Neutrophil (primary cell): ENCODE results near the gene ENPP7.
A peak's percentile ranks its signal among the peaks of the same experiment; 100 is the strongest.

ENCODE experiments used
- H3K27ac ChIP-seq: fragments of 200-600 bp; sonication (generic); 2 replicates; pipeline ENCODE4 v1.5.1; 2016; ENCODE audit warnings: mild to moderate bottlenecking, moderate library complexity
- H3K27me3 ChIP-seq: fragments of 200-600 bp; sonication (generic); 2 replicates; pipeline ENCODE4 v1.6.0; 2016; ENCODE audit warnings: mild to moderate bottlenecking
- H3K36me3 ChIP-seq: fragments of 200-600 bp; sonication (generic); 2 replicates; pipeline ENCODE4 v1.5.1; 2017
- H3K4me1 ChIP-seq, 2 experiments: fragments of 200-600 bp in 1 of 2; sonication (generic) in 1 of 2; 1 replicate in 1 of 2; 2 replicates in 1 of 2; pipeline versions ENCODE4 v1.5.1 to v1.6.1; 2013 to 2016; ENCODE audit warnings: low read depth in 1 of 2, low read length in 1 of 2, mild to moderate bottlenecking in 1 of 2, moderate library complexity in 1 of 2; ENCODE audit not compliant: control insufficient read depth in 1 of 2, insufficient read depth in 1 of 2
- H3K4me3 ChIP-seq, 2 experiments: fragments of 200-600 bp in 1 of 2; sonication (generic) in 1 of 2; 1 replicate in 1 of 2; 2 replicates in 1 of 2; pipeline ENCODE4 v1.5.1; 2013 to 2016; ENCODE audit warnings: low read depth in 1 of 2, low read length in 1 of 2, mild to moderate bottlenecking in 1 of 2, moderate library complexity in 1 of 2
- H3K9me3 ChIP-seq: fragments of 200-600 bp; sonication (generic); 2 replicates; pipeline ENCODE4 v1.5.1; 2016
- CTCF ChIP-seq: fragments of 200-600 bp; sonication (generic); IDR thresholded peaks from 2 replicates; pipeline ENCODE4 v1.5.1; 2016; ENCODE audit warnings: antibody characterized with exemption

The ENPP7 gene

GRCh38 chr17:79721993-79722671, 8.6 kb upstream of the ENPP7 start:
- Histone ChIP-seq H3K36me3 (no peaks in the 10 kb centered on the region), H3K27ac (no peak overlapping the region), H3K27me3 (no peaks in the 10 kb centered on the region), H3K4me3 (no peak overlapping the region), H3K9me3 (no peaks in the 10 kb centered on the region), H3K4me1 (no peaks in the 10 kb centered on the region)
- no peak for TF ChIP-seq CTCF

DNA sequence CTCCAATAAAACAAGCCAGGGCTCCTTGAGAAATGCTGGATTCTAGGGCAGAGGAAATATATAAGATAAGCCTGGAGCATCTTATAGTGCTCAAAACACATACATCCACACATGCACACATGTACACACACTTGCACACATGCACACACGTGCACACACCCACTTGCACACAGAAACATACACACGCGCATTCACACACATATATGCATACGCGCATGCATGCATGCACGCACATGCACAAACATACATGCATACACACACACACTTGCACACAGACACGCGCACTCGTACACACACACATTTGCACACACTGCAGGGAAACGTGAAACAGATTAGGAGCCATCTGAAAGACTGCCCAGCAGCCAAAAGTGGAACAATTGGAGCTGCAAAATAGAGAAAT, 8.0 kb upstream of the ENPP7 start:
- Histone ChIP-seq H3K4me3 (no peak overlapping the region), H3K27me3 (no peaks in the 10 kb centered on the region), H3K27ac (no peak overlapping the region), H3K36me3 (no peaks in the 10 kb centered on the region), H3K9me3 (no peaks in the 10 kb centered on the region), H3K4me1 (no peaks in the 10 kb centered on the region)
- TF ChIP-seq CTCF, result no peak

DNA sequence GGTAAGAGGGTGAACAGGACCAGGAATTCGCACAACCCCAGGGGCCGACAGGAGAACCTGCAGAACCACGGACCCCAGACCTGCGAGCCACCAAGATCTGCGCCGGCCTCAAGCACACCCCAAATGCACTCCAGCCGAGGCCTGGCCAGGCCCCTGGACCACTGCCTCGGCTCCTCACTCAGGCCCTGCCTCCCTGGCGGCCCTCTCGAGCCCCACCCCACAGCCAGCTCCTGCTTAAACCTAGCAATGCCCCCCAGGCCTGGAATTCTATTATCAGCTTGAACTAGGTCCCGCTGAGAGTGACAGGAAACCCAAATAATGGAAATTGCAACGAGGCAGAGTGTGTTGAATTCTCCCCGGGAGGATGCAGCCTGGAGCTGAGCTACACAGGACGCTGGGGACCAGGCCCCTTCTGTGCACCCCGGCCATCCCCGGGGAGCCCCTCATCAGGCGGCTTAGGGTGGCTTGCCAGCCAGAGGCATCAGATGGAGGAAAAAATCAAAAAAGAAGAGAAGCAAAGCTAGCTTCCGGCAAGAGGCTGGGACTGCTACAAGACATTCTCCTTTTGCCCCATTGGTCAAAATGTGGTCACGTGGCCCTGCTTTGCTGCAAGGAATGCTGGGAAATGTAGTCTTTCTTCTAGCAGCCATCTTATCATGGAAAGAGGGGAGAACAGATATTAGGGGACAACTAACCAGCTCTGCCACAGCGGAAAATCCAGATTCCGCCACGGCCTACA, 2.4 kb upstream of the ENPP7 start:
- peak overlapping the region; percentile 40 to 53 for H3K4me3 ChIP-seq
- H3K9me3 ChIP-seq, result no peaks in the 10 kb centered on the region
- peaks cover 2 to 13% of the 10 kb centered on the region in 2 experiments for H3K4me1 ChIP-seq
- no peak overlapping the region for H3K27ac ChIP-seq
- H3K36me3 ChIP-seq, result no peaks in the 10 kb centered on the region
- TF ChIP-seq CTCF, result no peak
- no peaks in the 10 kb centered on the region for H3K27me3 ChIP-seq

DNA sequence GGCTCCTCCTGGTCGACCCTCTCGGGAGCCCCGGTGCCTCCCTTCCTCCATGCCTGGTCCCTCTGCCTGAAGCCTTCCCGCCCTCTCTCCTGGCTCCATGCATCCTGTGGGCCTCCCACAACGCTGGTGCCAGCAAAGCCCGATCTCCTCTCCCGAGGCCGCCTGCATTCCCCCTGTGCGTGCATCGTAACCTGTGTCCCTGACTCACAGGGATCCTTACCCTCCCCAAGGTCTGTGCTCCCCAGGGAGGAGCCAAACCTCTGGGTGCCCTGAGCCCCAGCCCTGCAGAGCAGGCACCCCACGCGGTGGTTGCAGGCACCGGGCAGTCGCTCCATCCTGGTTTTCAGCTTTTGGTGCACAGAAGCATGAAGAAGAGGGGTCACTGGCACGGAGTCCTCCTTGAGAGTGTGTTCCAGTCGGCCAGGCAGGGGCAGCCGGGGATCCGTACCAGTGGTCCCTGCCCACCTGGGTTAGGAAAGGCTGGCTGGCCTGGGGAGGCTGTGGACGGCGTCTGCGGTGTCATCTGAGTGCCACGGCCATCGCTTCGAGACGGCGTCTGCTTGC, 1.8 kb upstream of the ENPP7 start:
- peak overlapping the region; percentile 40 to 53 for H3K4me3 ChIP-seq

GRCh38 chr17:79729761-79730160, 982 bp upstream of the ENPP7 start:
- Histone ChIP-seq H3K4me3 (no peak overlapping the region), H3K27ac (no peak overlapping the region), H3K27me3 (no peaks in the 10 kb centered on the region), H3K9me3 (no peaks in the 10 kb centered on the region), H3K4me1 (peaks cover 2 to 13% of the 10 kb centered on the region in 2 experiments), H3K36me3 (no peaks in the 10 kb centered on the region)
- no peak for TF ChIP-seq CTCF

More for the DNA sequence above, 1.8 kb upstream of the ENPP7 start:
- Histone ChIP-seq H3K36me3 (no peaks in the 10 kb centered on the region), H3K4me1 (peaks cover 2 to 13% of the 10 kb centered on the region in 2 experiments), H3K9me3 (no peaks in the 10 kb centered on the region), H3K27me3 (no peaks in the 10 kb centered on the region), H3K27ac (no peak overlapping the region)
- TF ChIP-seq CTCF, result no peak
